Endothelial cell of umbilical vein (primary cell): ENCODE results near the gene CCNL2. TPM values are rescaled to one million over a fixed set of nuclear protein-coding genes. Genes with fewer than 3 reads are reported as not detected.

Source experiments
- BruUV-seq: library from RNA; stranded (reverse); fragments of 400-500 nt; replicated peaks from 2 replicates; lab custom pipeline; 2021; lab: Mats Ljungman, UMichigan
- CTCF ChIA-PET: fragments of 300-600, 350-600 bp; sonication (Branson Sonifier 250); formaldehyde crosslinking; loops from one replicate; lab custom pipeline; 2021; ENCODE audit warnings: antibody characterized with exemption, inconsistent platforms; lab: Charles Lee
- POLR2A ChIA-PET: fragments of 300-600, 350-600 bp; sonication (Branson Sonifier 250); formaldehyde crosslinking; loops from one replicate; lab custom pipeline; 2021; ENCODE audit warnings: antibody characterized with exemption, inconsistent platforms; lab: Charles Lee
- DNase-seq: peaks from one replicate; pipeline ENCODE4 v3.0.0-alpha.2; 2011; ENCODE audit warnings: low read depth, low spot score
- FAIRE-seq: peaks from 2 replicates; lab custom pipeline; 2011; peaks lifted over from hg19 to GRCh38; lab: Jason Lieb, UNC
- H2AFZ ChIP-seq: 2 replicates; pipeline ENCODE4 v1.6.0; 2012; ENCODE audit warnings: low read depth, low read length, control low read depth, inconsistent platforms
- H3K27ac ChIP-seq: 2 replicates; pipeline ENCODE4 v1.5.1; 2011; ENCODE audit warnings: low read depth, mild to moderate bottlenecking, control low read depth, low read length, moderate library complexity; ENCODE audit not compliant: insufficient read depth
- H3K27me3 ChIP-seq, 2 experiments: 2 replicates each; pipeline versions ENCODE4 v1.6.0 to v1.6.1; 2011; ENCODE audit warnings: low read length in 2 of 2, mixed read lengths in 1 of 2; ENCODE audit not compliant: control insufficient read depth in 2 of 2, insufficient read depth in 2 of 2
- H3K36me3 ChIP-seq, 2 experiments: 2 replicates in 1 of 2; 3 replicates in 1 of 2; pipeline ENCODE4 v1.5.1; 2011; ENCODE audit warnings: low read length in 2 of 2, mild to moderate bottlenecking in 1 of 2, moderate library complexity in 1 of 2; ENCODE audit not compliant: control insufficient read depth in 2 of 2, insufficient read depth in 2 of 2; ENCODE audit errors: extremely low read depth in 1 of 2
- H3K4me1 ChIP-seq: 3 replicates; pipeline ENCODE4 v1.5.1; 2011; ENCODE audit warnings: mild to moderate bottlenecking, low read length; ENCODE audit not compliant: control insufficient read depth, insufficient read depth; ENCODE audit errors: extremely low read depth
- H3K4me2 ChIP-seq: 2 replicates; pipeline ENCODE4 v1.6.1; 2011; ENCODE audit warnings: low read length, control low read depth, mixed read lengths; ENCODE audit not compliant: insufficient read depth
- H3K4me3 ChIP-seq, 3 experiments: fragments of 200-600 bp in 1 of 3; sonication (generic), shearing (Covaris generic) in 1 of 3; replicated peaks in 1 of 3; 2 replicates each; pipeline ENCODE4 v1.5.1; 2011 to 2016; ENCODE audit warnings: control low read depth in 3 of 3, low read length in 3 of 3, mild to moderate bottlenecking in 2 of 3, inconsistent platforms in 1 of 3, low read depth in 1 of 3, moderate library complexity in 1 of 3; ENCODE audit not compliant: insufficient read depth in 1 of 3
- H3K79me2 ChIP-seq: 2 replicates; pipeline ENCODE4 v1.6.0; 2012; ENCODE audit warnings: low read length, inconsistent platforms; ENCODE audit not compliant: control insufficient read depth, insufficient read depth
- H3K9ac ChIP-seq: replicated peaks from 2 replicates; pipeline ENCODE3; 2011; ENCODE audit warnings: low read length, control low read depth; ENCODE audit not compliant: insufficient read depth; ENCODE audit errors: extremely low read depth
- H3K9me1 ChIP-seq: replicated peaks from 3 replicates; pipeline ENCODE4 v1.6.0; 2011; ENCODE audit warnings: mild to moderate bottlenecking, low read length; ENCODE audit not compliant: control insufficient read depth, insufficient read depth; ENCODE audit errors: extremely low read depth
- H3K9me3 ChIP-seq: replicated peaks from 2 replicates; pipeline ENCODE4 v1.5.1; 2012; ENCODE audit warnings: low read length, inconsistent platforms; ENCODE audit not compliant: control insufficient read depth, insufficient read depth
- H4K20me1 ChIP-seq: replicated peaks from 2 replicates; pipeline ENCODE3; 2011; ENCODE audit warnings: mild to moderate bottlenecking, low read length; ENCODE audit not compliant: control insufficient read depth, insufficient read depth; ENCODE audit errors: extremely low read depth
- EZH2 ChIP-seq: IDR thresholded peaks from 2 replicates; pipeline ENCODE4 v1.6.1; 2012; ENCODE audit warnings: borderline replicate concordance, low read depth, mild to moderate bottlenecking, moderate library complexity, low read length, inconsistent platforms; ENCODE audit not compliant: severe bottlenecking
- FOS ChIP-seq: IDR thresholded peaks from 2 replicates; pipeline ENCODE4 v1.6.1; 2011; ENCODE audit warnings: mild to moderate bottlenecking, low read length, moderate library complexity, borderline replicate concordance; ENCODE audit not compliant: insufficient read depth
- GATA2 ChIP-seq: IDR thresholded peaks from 2 replicates; pipeline ENCODE4 v1.7.0; 2011; ENCODE audit warnings: low read depth, mild to moderate bottlenecking, moderate library complexity, mixed read lengths, low read length; ENCODE audit not compliant: insufficient read length, insufficient read depth
- JUN ChIP-seq: IDR thresholded peaks from 2 replicates; pipeline ENCODE4 v1.6.1; 2011; ENCODE audit warnings: borderline replicate concordance, low read depth; ENCODE audit not compliant: insufficient read length, insufficient read depth
- MYC ChIP-seq: IDR thresholded peaks from one replicate; pipeline ENCODE4 v1.6.1; 2011; ENCODE audit warnings: mild to moderate bottlenecking, low read depth, low read length
- POLR2A ChIP-seq: IDR thresholded peaks from 2 replicates; pipeline ENCODE4 v1.6.1; 2012; ENCODE audit warnings: low read depth, mild to moderate bottlenecking, control low read depth, low read length
- POLR2AphosphoS5 ChIP-seq: IDR thresholded peaks from 2 replicates; pipeline ENCODE4 v1.6.1; 2012; ENCODE audit warnings: low read depth, mild to moderate bottlenecking, control low read depth, low read length, moderate library complexity; ENCODE audit not compliant: insufficient read depth
- dilution Hi-C: fragments of 300-500 bp; cut with MboI; formaldehyde crosslinking; loops from one replicate; pipeline ENCODE4 v1.15.0; 2019; ENCODE audit warnings: low sequenced_read_pairs; ENCODE audit not compliant: extremely low pct_ligation_motif_present
- intact Hi-C: fragments of 100-400 bp; cut with micrococcal nuclease; formaldehyde crosslinking; loops from one replicate; pipeline ENCODE4 v1.10.0; 2022
- polyA plus RNA-seq, 4 experiments: library from polyadenylated mRNA; depleted of rRNA in 3 of 4; stranded (reverse) in 3 of 4; unstranded in 1 of 4; fragments of >200 nt; gene quantifications; 2 replicates each; pipeline versions ENCODE4 v1.2.1 to v1.2.3, GENCODE V29; 2011 to 2012; ENCODE audit warnings: missing spikeins in 1 of 4
- total RNA-seq: library from RNA; stranded (reverse); gene quantifications from 2 replicates; pipeline ENCODE4 v1.2.3, GENCODE V29; 2021
- TF ChIP-seq, protein P1 (sequence below), 2 donors: IDR thresholded peaks; 1 replicate in 1 of 2; 2 replicates in 1 of 2; pipeline ENCODE4 v1.5.1; 2011; ENCODE audit warnings: low read length in 2 of 2, mild to moderate bottlenecking in 2 of 2, moderate library complexity in 2 of 2, control low read depth in 1 of 2, inconsistent platforms in 1 of 2, low read depth in 1 of 2; ENCODE audit not compliant: insufficient read depth in 1 of 2; ENCODE audit errors: extremely low read depth in 1 of 2
- TF ChIP-seq, protein P2 (sequence below): IDR thresholded peaks from 2 replicates; pipeline ENCODE4 v1.6.1; 2011; ENCODE audit not compliant: insufficient read depth, insufficient read length

The CCNL2 gene
- total and polyA plus RNA-seq, 2 donors (not counting 3 experiments of a cell fraction or from before 2014, with no cell fraction given): 188 to 209 TPM

- Histone ChIP-seq H3K4me1 (no peaks in the 10 kb centered on the region), H3K9me3 (no peaks in the 10 kb centered on the region), H3K79me2 (peaks cover 4% of the 10 kb centered on the region), H4K20me1 (no peaks in the 10 kb centered on the region), H3K36me3 (peaks cover 38 to 42% of the 10 kb centered on the region in 2 experiments), H2AFZ (no peak overlapping the region), H3K9me1 (no peaks in the 10 kb centered on the region), H3K4me3 (no peak overlapping the region), H3K27me3 (no peaks in the 10 kb centered on the region), H3K4me2 (no peak overlapping the region), H3K9ac (no peak overlapping the region), H3K27ac (no peak overlapping the region)
- dilution Hi-C loops (no loop called here), intact Hi-C loops (no loop called here)
- ChIA-PET POLR2A (no interaction called here), CTCF (interaction anchor here (0.8 kb wide), 1 partner anchor 53 kb away, joined by 3 read pairs; no protein-coding TSS in a partner anchor)
- TF ChIP-seq, protein P1, sequence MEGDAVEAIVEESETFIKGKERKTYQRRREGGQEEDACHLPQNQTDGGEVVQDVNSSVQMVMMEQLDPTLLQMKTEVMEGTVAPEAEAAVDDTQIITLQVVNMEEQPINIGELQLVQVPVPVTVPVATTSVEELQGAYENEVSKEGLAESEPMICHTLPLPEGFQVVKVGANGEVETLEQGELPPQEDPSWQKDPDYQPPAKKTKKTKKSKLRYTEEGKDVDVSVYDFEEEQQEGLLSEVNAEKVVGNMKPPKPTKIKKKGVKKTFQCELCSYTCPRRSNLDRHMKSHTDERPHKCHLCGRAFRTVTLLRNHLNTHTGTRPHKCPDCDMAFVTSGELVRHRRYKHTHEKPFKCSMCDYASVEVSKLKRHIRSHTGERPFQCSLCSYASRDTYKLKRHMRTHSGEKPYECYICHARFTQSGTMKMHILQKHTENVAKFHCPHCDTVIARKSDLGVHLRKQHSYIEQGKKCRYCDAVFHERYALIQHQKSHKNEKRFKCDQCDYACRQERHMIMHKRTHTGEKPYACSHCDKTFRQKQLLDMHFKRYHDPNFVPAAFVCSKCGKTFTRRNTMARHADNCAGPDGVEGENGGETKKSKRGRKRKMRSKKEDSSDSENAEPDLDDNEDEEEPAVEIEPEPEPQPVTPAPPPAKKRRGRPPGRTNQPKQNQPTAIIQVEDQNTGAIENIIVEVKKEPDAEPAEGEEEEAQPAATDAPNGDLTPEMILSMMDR (IDR thresholded peaks at IDR 0.05; ENCODE audit: extremely low read depth in 1 of 2, insufficient read depth in 1 of 2, low read depth in 1 of 2, low read length in 2 of 2): no peak
- BruUV-seq: no TSS peak
- FAIRE-seq (no peak), DNase-seq (no peak)
Observed at GRCh38 chr1:1387098-1388077, 11.7 kb downstream of the CCNL2 start.

GRCh38 chr1:1385931-1386330 lies 13.2 kb downstream of the CCNL2 start:
- CTCF ChIA-PET: interaction anchor here (0.6 to 1.4 kb wide), 2 partner anchors 11 to 14 kb away, joined by 3 to 4 read pairs; partner anchors contain the start of gene AURKAIP1
- H3K36me3 ChIP-seq: peaks cover 33 to 39% of the 10 kb centered on the region in 2 experiments
- H3K79me2 ChIP-seq: peaks cover 3% of the 10 kb centered on the region
- intact Hi-C loops (no loop called here), dilution Hi-C loops (no loop called here)
- no peak overlapping the region for H3K4me3 ChIP-seq
- H4K20me1 ChIP-seq: no peaks in the 10 kb centered on the region
- TF ChIP-seq, protein P2, sequence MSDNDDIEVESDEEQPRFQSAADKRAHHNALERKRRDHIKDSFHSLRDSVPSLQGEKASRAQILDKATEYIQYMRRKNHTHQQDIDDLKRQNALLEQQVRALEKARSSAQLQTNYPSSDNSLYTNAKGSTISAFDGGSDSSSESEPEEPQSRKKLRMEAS: no peak
- TF ChIP-seq JUN (no peak), MYC (no peak), EZH2 (no peak), POLR2AphosphoS5 (no peak), GATA2 (no peak), POLR2A (no peak), FOS (no peak)
- TF ChIP-seq, protein P1 (IDR thresholded peaks at IDR 0.05; ENCODE audit: extremely low read depth in 1 of 2, insufficient read depth in 1 of 2, low read depth in 1 of 2, low read length in 2 of 2): no peak
- H3K27me3 ChIP-seq: no peaks in the 10 kb centered on the region
- DNase-seq: no peak
- H3K9me1 ChIP-seq: no peaks in the 10 kb centered on the region
- POLR2A ChIA-PET: no interaction called here
- H2AFZ ChIP-seq: no peak overlapping the region
- no peak overlapping the region for H3K4me2 ChIP-seq
- no peak overlapping the region for H3K27ac ChIP-seq
- no peak overlapping the region for H3K9ac ChIP-seq
- H3K4me1 ChIP-seq: no peaks in the 10 kb centered on the region
- H3K9me3 ChIP-seq: no peaks in the 10 kb centered on the region
- FAIRE-seq: no peak
- no TSS peak for BruUV-seq
